Activated CD8-positive, alpha-beta T cell treated with anti-CD3 and anti-CD28 coated beads for 36 hours (primary cell): ENCODE data around the gene PEX7. TPM values are rescaled to one million over a fixed set of nuclear protein-coding genes. Genes with fewer than 3 reads are reported as not detected.

ENCODE experiments used
- ATAC-seq: fragments of 200-7000 bp; cut with Tn5 transposase; one replicate; pipeline ENCODE4 v1.10.0; 2021; ENCODE audit warnings: mild to moderate bottlenecking, moderate library complexity
- CTCF ChIA-PET: fragments of 350-600 bp; sonication (Branson Sonifier 250); formaldehyde crosslinking; loops from one replicate; lab custom pipeline; 2021; ENCODE audit warnings: antibody characterized with exemption; lab: Charles Lee
- POLR2A ChIA-PET: fragments of 350-600 bp; sonication (Branson Sonifier 250); formaldehyde crosslinking; loops from one replicate; lab custom pipeline; 2021; ENCODE audit warnings: antibody characterized with exemption; lab: Charles Lee
- DNase-seq: peaks from one replicate; pipeline ENCODE4 v3.0.0-alpha.2; 2020
- H3K27ac Mint-ChIP-seq: one replicate; pipeline ENCODE4 v1.8.0; 2021; ENCODE audit warnings: mild to moderate bottlenecking, mixed read lengths
- H3K27me3 Mint-ChIP-seq: one replicate; pipeline ENCODE4 v1.8.0; 2021; ENCODE audit warnings: mixed read lengths
- H3K36me3 Mint-ChIP-seq: one replicate; pipeline ENCODE4 v1.8.0; 2021; ENCODE audit warnings: low read depth, mixed read lengths
- H3K4me1 Mint-ChIP-seq: one replicate; pipeline ENCODE4 v1.8.0; 2021; ENCODE audit warnings: low read depth, mixed read lengths
- H3K4me3 Mint-ChIP-seq: one replicate; pipeline ENCODE4 v1.8.0; 2021; ENCODE audit warnings: mild to moderate bottlenecking, moderate library complexity, mixed read lengths
- H3K9me3 Mint-ChIP-seq: one replicate; pipeline ENCODE4 v1.8.0; 2021; ENCODE audit warnings: mixed read lengths
- CTCF ChIP-seq: fragments of 200-600 bp; IDR thresholded peaks from one replicate; pipeline ENCODE4 v1.8.0; 2022; ENCODE audit warnings: antibody characterized with exemption, mild to moderate bottlenecking
- intact Hi-C: fragments of 100-400 bp; cut with micrococcal nuclease; formaldehyde crosslinking; loops from one replicate; pipeline ENCODE4 v1.10.0; 2022
- total RNA-seq, 2 experiments: library from RNA; stranded (reverse); gene quantifications; one replicate each; pipeline ENCODE4 v1.2.3, GENCODE V29; 2021

Gene PEX7
- total RNA-seq, 2 experiments from 2014 or later: 4.5 to 6.0 TPM

DNA sequence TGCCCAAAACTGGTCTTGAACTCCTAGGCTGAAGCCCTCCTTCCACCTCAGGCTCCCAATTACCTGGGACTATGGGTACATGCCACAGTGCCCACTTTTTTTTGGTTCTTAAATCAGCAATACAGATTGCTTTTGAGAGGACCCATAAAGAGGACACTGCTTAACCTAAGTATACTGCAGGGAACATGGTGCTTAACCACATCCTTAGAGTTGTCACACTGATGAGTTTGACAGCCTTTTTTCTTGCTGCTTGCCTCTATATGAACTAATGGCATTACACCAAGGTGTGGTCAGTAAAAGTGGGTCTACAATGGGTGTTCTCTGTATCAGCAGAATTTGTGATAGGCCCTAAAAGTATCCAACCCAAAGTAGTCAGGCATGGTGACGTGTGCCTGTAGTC is 92.6 kb downstream of the PEX7 start:
- Mint-ChIP-seq H3K4me1 (no peaks in the 10 kb centered on the region), H3K9me3 (no peaks in the 10 kb centered on the region), H3K27me3 (peaks cover 9% of the 10 kb centered on the region), H3K4me3 (no peak overlapping the region), H3K27ac (no peak overlapping the region), H3K36me3 (peaks cover 9% of the 10 kb centered on the region)
- ChIA-PET POLR2A (no interaction called here), CTCF (no interaction called here)
- ATAC-seq (no peak), DNase-seq (no peak)
- no peak for TF ChIP-seq CTCF
- intact Hi-C loops: no loop called here

DNA sequence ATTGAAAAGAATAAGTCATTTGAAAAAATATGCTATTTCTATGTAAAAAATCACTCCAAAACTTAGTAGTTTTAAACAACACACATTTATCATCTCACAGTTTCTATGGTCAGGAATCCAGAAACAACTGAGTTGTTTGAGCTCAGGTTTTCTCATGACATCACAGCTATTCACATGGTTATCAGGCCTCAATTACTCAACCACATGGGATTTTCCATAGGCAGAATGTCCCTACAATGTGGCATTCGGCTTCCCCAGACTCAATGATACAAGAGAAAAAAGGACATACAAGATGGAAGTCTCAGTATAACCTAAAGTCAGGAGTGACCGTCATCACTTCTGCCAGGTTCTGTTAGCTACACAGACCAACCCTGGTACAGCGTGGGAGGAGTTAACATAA is 96.3 kb downstream of the PEX7 start:
- intact Hi-C loops: no loop called here
- Mint-ChIP-seq H3K4me3 (no peak overlapping the region), H3K27me3 (peaks cover 31% of the 10 kb centered on the region), H3K27ac (no peak overlapping the region), H3K9me3 (no peaks in the 10 kb centered on the region), H3K36me3 (no peaks in the 10 kb centered on the region), H3K4me1 (peaks cover 17% of the 10 kb centered on the region)
- CTCF ChIA-PET: no interaction called here
- ATAC-seq (no peak), DNase-seq (no peak)
- POLR2A ChIA-PET: no interaction called here
- TF ChIP-seq CTCF: no peak

DNA sequence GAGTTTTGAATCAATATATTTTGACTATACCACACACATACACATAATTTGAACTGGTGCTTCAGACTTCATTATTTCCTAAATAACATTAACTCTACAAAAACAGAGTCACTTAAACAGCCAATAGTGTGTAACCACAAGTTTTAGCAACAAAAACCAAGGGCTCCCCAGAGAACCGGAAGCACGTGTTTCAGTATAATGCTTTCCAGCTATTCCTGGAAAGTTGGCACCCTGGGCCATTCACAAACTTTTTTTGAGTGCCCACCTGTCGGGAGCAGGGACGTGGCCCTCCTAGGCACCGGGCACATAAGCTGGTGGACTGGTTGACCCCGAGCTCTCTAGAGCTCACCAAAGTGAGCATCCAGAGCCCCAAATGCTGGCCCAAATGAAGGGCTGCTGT is 97.8 kb downstream of the PEX7 start:
- H3K9me3 Mint-ChIP-seq: no peaks in the 10 kb centered on the region
- intact Hi-C loops: no loop called here
- H3K27me3 Mint-ChIP-seq: peaks cover 44% of the 10 kb centered on the region
- H3K4me1 Mint-ChIP-seq: peaks cover 21% of the 10 kb centered on the region
- no peaks in the 10 kb centered on the region for H3K36me3 Mint-ChIP-seq
- H3K4me3 Mint-ChIP-seq: peak overlapping the region; percentile 63
- no peak overlapping the region for H3K27ac Mint-ChIP-seq
- ChIA-PET POLR2A (no interaction called here), CTCF (interaction anchor here (1.2 kb wide), 1 partner anchor 276 kb away, joined by 4 read pairs; no protein-coding TSS in a partner anchor)
- TF ChIP-seq CTCF: no peak
- ATAC-seq: no peak
- no peak for DNase-seq

DNA sequence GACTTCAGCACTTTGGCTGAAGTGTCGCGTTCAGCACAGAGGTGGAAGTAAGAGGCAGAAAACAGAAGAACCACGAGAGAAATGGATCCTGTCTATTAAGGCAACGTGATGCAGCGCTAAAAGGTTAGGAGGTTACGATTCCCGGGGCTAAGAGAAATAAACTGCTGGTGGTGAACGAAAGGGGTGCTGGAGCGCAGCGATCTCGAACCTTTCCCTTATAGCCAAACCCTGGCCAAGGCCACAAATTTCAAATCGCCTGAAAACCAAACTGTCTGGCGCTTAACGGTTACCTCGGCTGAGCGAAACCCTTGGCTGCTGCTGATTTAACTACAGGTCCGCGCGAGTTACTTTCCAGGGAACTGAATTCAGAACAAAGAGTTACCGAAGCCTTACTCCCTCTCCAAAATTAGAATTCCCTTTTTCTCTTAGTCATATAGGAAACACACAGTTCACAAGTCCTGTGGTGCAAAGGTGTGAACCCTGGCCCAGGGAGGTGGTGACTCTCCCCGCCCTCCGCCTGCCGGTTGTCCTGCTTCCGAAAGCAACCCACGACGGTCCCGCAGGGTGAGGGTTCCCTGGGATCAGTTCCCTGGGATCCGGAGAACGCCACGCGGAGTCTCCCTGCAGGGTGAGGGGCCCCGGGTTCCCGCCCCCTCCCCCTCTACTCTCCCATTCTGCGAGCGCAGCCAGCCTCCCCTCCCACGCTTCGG is 98.4 kb downstream of the PEX7 start:
- ChIA-PET CTCF (interaction anchor here (1.7 to 2.9 kb wide), 2 partner anchors 92 to 277 kb away, joined by 4 to 18 read pairs; no protein-coding TSS in a partner anchor), POLR2A (no interaction called here)
- H3K27ac Mint-ChIP-seq: no peak overlapping the region
- DNase-seq: peak; percentile 27
- H3K36me3 Mint-ChIP-seq: no peaks in the 10 kb centered on the region
- TF ChIP-seq CTCF: no peak
- intact Hi-C loops: no loop called here
- no peaks in the 10 kb centered on the region for H3K9me3 Mint-ChIP-seq
- peak; percentile 8 for ATAC-seq
- H3K4me1 Mint-ChIP-seq: peaks cover 21% of the 10 kb centered on the region
- peaks cover 45% of the 10 kb centered on the region for H3K27me3 Mint-ChIP-seq
- H3K4me3 Mint-ChIP-seq: peak overlapping the region; percentile 63

- ChIA-PET POLR2A (no interaction called here), CTCF (interaction anchor here (0.8 to 2.9 kb wide), 6 partner anchors 11 to 277 kb away, joined by 3 to 18 read pairs (median 3); no protein-coding TSS in a partner anchor)
- intact Hi-C loops: no loop called here
- DNase-seq (no peak), ATAC-seq (peak; percentile 47)
- no peak for TF ChIP-seq CTCF
- H3K4me1 Mint-ChIP-seq: peaks cover 21% of the 10 kb centered on the region
- H3K9me3 Mint-ChIP-seq: no peaks in the 10 kb centered on the region
- H3K4me3 Mint-ChIP-seq: peak overlapping the region; percentile 63
- H3K27me3 Mint-ChIP-seq: peaks cover 47% of the 10 kb centered on the region
- no peak overlapping the region for H3K27ac Mint-ChIP-seq
- no peaks in the 10 kb centered on the region for H3K36me3 Mint-ChIP-seq
Observed at GRCh38 chr6:136921381-136921935, 99.1 kb downstream of the PEX7 start.
